HEK293 (cell line): ENCODE data around the gene ABCC3.

ENCODE experiments used
- REPIN1 ChIP-seq: fragments of 450-650 bp; formaldehyde crosslinking; IDR thresholded peaks from 2 replicates; pipeline ENCODE4 v1.5.1; 2017; ENCODE audit warnings: missing biosample characterization, missing genetic modification characterization, low read depth
- SALL2 ChIP-seq: fragments of 450-650 bp; formaldehyde crosslinking; IDR thresholded peaks from 2 replicates; pipeline ENCODE4 v1.5.0; 2017; ENCODE audit warnings: missing biosample characterization, mild to moderate bottlenecking, missing genetic modification characterization, borderline replicate concordance
- YY1 ChIP-seq: fragments of 450-650 bp; formaldehyde crosslinking; IDR thresholded peaks from 2 replicates; pipeline ENCODE4 v1.5.1; 2018; ENCODE audit warnings: missing biosample characterization, missing genetic modification characterization
- ZBTB17 ChIP-seq: fragments of 450-650 bp; formaldehyde crosslinking; IDR thresholded peaks from 2 replicates; pipeline ENCODE4 v1.5.1; 2016; ENCODE audit warnings: missing biosample characterization, missing genetic modification characterization
- ZBTB8A ChIP-seq: fragments of 450-650 bp; formaldehyde crosslinking; IDR thresholded peaks from 2 replicates; pipeline ENCODE4 v1.5.1; 2016; ENCODE audit warnings: missing biosample characterization, missing genetic modification characterization
- ZNF138 ChIP-seq: fragments of 450-650 bp; formaldehyde crosslinking; IDR thresholded peaks from 2 replicates; pipeline ENCODE4 v1.5.1; 2016; ENCODE audit warnings: missing biosample characterization, missing genetic modification characterization, borderline replicate concordance
- ZNF302 ChIP-seq: fragments of 450-650 bp; formaldehyde crosslinking; IDR thresholded peaks from 2 replicates; pipeline ENCODE4 v1.5.1; 2016; ENCODE audit warnings: missing biosample characterization, missing genetic modification characterization, low read depth
- TF ChIP-seq, protein P1 (sequence below): fragments of 450-650 bp; formaldehyde crosslinking; IDR thresholded peaks from 2 replicates; pipeline ENCODE4 v1.5.1; 2016; ENCODE audit warnings: missing biosample characterization, missing genetic modification characterization
- TF ChIP-seq, protein P2 (sequence below): fragments of 450-650 bp; formaldehyde crosslinking; IDR thresholded peaks from 2 replicates; pipeline ENCODE4 v1.5.1; 2016; ENCODE audit warnings: missing biosample characterization, missing genetic modification characterization
- TF ChIP-seq, protein P3 (sequence below): fragments of 450-650 bp; formaldehyde crosslinking; IDR thresholded peaks from 2 replicates; pipeline ENCODE4 v1.5.1; 2016; ENCODE audit warnings: missing biosample characterization, missing genetic modification characterization, low read depth
- TF ChIP-seq, protein P4 (sequence below): fragments of 450-650 bp; formaldehyde crosslinking; IDR thresholded peaks from 2 replicates; pipeline ENCODE4 v1.5.1; 2016; ENCODE audit warnings: missing biosample characterization, missing genetic modification characterization
- TF ChIP-seq, protein P5 (sequence below): fragments of 450-650 bp; formaldehyde crosslinking; optimal IDR thresholded peaks from 2 replicates; pipeline ENCODE3; 2016; ENCODE audit warnings: missing biosample characterization, mild to moderate bottlenecking, missing genetic modification characterization

DNA sequence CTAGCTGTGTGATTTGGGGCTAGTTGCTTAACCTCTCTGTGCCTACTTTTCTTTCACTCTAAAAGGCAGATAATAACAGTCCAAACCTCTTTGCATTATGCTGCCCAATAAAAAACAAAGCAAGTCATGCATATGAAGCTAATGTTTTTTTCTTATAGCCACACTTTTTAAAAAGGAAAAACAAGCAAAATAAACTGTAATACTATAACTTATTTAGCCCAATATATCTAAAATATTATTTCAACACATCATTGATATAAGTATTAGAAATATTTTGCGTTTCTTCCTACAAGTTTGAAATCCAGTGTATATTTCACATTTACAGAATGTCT, 50.6 kb downstream of the ABCC3 start:
- TF ChIP-seq YY1 (tag by site-specific recombination) = no peak
- TF ChIP-seq, protein P1, sequence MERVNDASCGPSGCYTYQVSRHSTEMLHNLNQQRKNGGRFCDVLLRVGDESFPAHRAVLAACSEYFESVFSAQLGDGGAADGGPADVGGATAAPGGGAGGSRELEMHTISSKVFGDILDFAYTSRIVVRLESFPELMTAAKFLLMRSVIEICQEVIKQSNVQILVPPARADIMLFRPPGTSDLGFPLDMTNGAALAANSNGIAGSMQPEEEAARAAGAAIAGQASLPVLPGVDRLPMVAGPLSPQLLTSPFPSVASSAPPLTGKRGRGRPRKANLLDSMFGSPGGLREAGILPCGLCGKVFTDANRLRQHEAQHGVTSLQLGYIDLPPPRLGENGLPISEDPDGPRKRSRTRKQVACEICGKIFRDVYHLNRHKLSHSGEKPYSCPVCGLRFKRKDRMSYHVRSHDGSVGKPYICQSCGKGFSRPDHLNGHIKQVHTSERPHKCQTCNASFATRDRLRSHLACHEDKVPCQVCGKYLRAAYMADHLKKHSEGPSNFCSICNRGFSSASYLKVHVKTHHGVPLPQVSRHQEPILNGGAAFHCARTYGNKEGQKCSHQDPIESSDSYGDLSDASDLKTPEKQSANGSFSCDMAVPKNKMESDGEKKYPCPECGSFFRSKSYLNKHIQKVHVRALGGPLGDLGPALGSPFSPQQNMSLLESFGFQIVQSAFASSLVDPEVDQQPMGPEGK = no peak
- no peak for TF ChIP-seq REPIN1 (tag by site-specific recombination)
- TF ChIP-seq, protein P2, sequence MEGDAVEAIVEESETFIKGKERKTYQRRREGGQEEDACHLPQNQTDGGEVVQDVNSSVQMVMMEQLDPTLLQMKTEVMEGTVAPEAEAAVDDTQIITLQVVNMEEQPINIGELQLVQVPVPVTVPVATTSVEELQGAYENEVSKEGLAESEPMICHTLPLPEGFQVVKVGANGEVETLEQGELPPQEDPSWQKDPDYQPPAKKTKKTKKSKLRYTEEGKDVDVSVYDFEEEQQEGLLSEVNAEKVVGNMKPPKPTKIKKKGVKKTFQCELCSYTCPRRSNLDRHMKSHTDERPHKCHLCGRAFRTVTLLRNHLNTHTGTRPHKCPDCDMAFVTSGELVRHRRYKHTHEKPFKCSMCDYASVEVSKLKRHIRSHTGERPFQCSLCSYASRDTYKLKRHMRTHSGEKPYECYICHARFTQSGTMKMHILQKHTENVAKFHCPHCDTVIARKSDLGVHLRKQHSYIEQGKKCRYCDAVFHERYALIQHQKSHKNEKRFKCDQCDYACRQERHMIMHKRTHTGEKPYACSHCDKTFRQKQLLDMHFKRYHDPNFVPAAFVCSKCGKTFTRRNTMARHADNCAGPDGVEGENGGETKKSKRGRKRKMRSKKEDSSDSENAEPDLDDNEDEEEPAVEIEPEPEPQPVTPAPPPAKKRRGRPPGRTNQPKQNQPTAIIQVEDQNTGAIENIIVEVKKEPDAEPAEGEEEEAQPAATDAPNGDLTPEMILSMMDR (tag by site-specific recombination) = no peak
- no peak for TF ChIP-seq ZBTB8A (tag by site-specific recombination)
- TF ChIP-seq, protein P3, sequence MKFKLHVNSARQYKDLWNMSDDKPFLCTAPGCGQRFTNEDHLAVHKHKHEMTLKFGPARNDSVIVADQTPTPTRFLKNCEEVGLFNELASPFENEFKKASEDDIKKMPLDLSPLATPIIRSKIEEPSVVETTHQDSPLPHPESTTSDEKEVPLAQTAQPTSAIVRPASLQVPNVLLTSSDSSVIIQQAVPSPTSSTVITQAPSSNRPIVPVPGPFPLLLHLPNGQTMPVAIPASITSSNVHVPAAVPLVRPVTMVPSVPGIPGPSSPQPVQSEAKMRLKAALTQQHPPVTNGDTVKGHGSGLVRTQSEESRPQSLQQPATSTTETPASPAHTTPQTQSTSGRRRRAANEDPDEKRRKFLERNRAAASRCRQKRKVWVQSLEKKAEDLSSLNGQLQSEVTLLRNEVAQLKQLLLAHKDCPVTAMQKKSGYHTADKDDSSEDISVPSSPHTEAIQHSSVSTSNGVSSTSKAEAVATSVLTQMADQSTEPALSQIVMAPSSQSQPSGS = no peak
- no peak for TF ChIP-seq ZBTB17 (tag by site-specific recombination)
- TF ChIP-seq, protein P4, sequence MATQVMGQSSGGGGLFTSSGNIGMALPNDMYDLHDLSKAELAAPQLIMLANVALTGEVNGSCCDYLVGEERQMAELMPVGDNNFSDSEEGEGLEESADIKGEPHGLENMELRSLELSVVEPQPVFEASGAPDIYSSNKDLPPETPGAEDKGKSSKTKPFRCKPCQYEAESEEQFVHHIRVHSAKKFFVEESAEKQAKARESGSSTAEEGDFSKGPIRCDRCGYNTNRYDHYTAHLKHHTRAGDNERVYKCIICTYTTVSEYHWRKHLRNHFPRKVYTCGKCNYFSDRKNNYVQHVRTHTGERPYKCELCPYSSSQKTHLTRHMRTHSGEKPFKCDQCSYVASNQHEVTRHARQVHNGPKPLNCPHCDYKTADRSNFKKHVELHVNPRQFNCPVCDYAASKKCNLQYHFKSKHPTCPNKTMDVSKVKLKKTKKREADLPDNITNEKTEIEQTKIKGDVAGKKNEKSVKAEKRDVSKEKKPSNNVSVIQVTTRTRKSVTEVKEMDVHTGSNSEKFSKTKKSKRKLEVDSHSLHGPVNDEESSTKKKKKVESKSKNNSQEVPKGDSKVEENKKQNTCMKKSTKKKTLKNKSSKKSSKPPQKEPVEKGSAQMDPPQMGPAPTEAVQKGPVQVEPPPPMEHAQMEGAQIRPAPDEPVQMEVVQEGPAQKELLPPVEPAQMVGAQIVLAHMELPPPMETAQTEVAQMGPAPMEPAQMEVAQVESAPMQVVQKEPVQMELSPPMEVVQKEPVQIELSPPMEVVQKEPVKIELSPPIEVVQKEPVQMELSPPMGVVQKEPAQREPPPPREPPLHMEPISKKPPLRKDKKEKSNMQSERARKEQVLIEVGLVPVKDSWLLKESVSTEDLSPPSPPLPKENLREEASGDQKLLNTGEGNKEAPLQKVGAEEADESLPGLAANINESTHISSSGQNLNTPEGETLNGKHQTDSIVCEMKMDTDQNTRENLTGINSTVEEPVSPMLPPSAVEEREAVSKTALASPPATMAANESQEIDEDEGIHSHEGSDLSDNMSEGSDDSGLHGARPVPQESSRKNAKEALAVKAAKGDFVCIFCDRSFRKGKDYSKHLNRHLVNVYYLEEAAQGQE (tag by site-specific recombination) = no peak
- TF ChIP-seq, protein P5, sequence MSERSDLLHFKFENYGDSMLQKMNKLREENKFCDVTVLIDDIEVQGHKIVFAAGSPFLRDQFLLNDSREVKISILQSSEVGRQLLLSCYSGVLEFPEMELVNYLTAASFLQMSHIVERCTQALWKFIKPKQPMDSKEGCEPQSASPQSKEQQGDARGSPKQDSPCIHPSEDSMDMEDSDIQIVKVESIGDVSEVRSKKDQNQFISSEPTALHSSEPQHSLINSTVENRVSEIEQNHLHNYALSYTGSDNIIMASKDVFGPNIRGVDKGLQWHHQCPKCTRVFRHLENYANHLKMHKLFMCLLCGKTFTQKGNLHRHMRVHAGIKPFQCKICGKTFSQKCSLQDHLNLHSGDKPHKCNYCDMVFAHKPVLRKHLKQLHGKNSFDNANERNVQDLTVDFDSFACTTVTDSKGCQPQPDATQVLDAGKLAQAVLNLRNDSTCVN = no peak
- TF ChIP-seq ZNF138 = no peak
- TF ChIP-seq SALL2 (tag by site-specific recombination) = no peak
- TF ChIP-seq ZNF302 (tag by site-specific recombination) = no peak
